ENCODE data around the gene ARFGAP1.

DNA sequence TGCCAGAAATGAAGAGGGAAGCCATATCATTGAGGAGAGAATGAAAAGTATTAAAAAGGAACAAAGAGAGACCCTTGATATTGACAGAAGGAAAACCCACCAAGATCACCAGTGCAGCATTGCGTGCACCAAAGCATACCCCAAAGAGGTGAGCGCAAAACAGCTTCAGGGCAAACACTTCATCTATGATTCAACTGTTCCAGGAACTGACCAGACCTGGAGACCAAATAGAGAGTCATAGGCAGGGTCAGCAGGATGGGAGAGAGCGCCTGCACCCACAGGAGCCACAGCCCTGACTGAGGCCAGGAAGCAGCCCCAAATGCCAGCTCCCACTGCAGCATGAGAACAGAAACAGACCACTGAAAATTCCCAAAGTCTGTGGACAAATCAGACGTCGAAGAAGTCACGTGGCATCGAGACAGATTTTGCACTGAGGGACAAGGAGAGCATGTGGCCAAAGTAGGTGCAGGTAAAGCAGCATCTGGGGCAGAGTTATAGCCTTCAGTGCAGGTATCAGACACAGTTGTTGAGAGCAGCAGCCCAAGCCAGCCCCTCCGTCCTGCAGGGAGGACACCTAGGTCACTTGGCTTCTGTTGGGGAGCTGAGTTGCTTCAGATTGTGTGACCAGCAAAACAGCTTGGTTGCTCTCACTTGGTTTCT lies 59.3 kb downstream of the ARFGAP1 start:
- TF ChIP-seq EZH2 (IDR thresholded peaks at IDR 0.05) (no peak), FOXP2 (optimal IDR thresholded peaks at IDR 0.05; ENCODE audit: control extremely low read depth, extremely low read length, insufficient read depth) (no peak), POLR2AphosphoS5 (IDR thresholded peaks at IDR 0.05; ENCODE audit: borderline replicate concordance, low read depth, low read length) (no peak)
